Body of pancreas (tissue), 4 donors: Measurements from ENCODE around the gene HS6ST3.

Experiments used
- CTCF ChIP-seq, 7 experiments: fragments of 450-650 bp in 4 of 7; fragments of 200-600 bp in 3 of 7; sonication (generic) in 3 of 7; IDR thresholded peaks; one replicate each; pipeline ENCODE4 v1.5.1; 2016 to 2019; ENCODE audit warnings: antibody characterized with exemption in 7 of 7
- POLR2A ChIP-seq, 3 donors: fragments of 450-650 bp; IDR thresholded peaks; one replicate each; pipeline ENCODE4 v1.6.1; 2016; ENCODE audit warnings: antibody characterized with exemption in 3 of 3, mild to moderate bottlenecking in 2 of 3

- TF ChIP-seq CTCF (IDR thresholded peaks at IDR 0.05): no peak
- TF ChIP-seq POLR2A (IDR thresholded peaks at IDR 0.05): no peak
Observed at GRCh38 chr13:96772426-96772825, 682.5 kb downstream of the HS6ST3 start.
